GM12873 (cell line): ENCODE data around the gene ZBTB21.

Source experiments
- CTCF ChIP-seq: IDR thresholded peaks from 2 replicates; pipeline ENCODE4 v1.5.1; 2012; ENCODE audit warnings: low read depth, mild to moderate bottlenecking, moderate library complexity, low read length, control low read depth; ENCODE audit not compliant: insufficient read depth; ENCODE audit errors: missing control alignments

Gene ZBTB21

GRCh38 chr21:41942457-41942856 lies 67.7 kb downstream of the ZBTB21 start:
- no peak for TF ChIP-seq CTCF

- no peak for TF ChIP-seq CTCF
These were observed 68.2 kb downstream of the ZBTB21 start for GRCh38 chr21:41941941-41942340.

- TF ChIP-seq CTCF = no peak
These were observed 69.7 kb downstream of the ZBTB21 start for GRCh38 chr21:41940431-41940830.

- TF ChIP-seq CTCF = no peak
These were observed 70.8 kb downstream of the ZBTB21 start for GRCh38 chr21:41939391-41939790.
